ENCODE measurements around the gene SHISAL2A.

DNA sequence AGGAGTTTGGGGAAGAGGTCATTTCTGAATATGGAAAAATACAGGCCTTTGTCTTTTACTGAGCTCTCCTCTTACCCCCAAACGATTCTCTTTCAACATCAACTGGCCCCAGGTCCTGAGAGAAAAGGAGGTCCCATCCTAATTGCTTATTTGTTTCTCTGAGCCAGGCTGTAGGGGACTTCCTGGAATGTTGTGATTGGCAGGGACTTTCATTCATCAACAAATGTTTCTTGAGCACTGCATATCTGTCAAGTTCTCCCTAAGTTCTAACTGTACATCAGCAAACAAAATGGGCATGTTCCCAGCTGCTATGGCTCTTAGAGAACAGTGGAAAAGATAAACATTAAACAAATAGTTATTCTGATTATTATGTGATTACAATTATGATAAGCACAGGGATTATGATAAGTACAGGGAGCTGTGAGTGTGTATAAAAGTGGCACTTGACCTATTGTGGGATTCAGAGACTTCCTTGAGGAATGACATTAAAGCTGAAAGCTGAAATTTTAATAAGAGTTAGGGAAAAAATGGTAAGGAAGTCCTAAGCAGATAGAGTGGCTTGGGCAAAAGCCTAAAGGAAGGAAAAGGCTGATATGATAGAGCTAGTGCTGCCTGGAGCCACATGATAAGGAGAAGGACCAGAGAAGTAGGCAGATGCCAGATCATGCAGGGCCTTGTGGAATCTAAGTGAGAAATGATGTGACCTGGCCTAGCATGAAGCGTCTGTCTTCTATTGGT lies 19.2 kb upstream of the SHISAL2A start:
- TF ChIP-seq POLR2AphosphoS5 (IDR thresholded peaks at IDR 0.05): no peak
- TF ChIP-seq TAF1 (IDR thresholded peaks at IDR 0.05; ENCODE audit: low read depth): no peak
- TF ChIP-seq, protein P1, sequence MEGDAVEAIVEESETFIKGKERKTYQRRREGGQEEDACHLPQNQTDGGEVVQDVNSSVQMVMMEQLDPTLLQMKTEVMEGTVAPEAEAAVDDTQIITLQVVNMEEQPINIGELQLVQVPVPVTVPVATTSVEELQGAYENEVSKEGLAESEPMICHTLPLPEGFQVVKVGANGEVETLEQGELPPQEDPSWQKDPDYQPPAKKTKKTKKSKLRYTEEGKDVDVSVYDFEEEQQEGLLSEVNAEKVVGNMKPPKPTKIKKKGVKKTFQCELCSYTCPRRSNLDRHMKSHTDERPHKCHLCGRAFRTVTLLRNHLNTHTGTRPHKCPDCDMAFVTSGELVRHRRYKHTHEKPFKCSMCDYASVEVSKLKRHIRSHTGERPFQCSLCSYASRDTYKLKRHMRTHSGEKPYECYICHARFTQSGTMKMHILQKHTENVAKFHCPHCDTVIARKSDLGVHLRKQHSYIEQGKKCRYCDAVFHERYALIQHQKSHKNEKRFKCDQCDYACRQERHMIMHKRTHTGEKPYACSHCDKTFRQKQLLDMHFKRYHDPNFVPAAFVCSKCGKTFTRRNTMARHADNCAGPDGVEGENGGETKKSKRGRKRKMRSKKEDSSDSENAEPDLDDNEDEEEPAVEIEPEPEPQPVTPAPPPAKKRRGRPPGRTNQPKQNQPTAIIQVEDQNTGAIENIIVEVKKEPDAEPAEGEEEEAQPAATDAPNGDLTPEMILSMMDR (IDR thresholded peaks at IDR 0.05; ENCODE audit: poor library complexity, severe bottlenecking): no peak
- TF ChIP-seq EZH2 (IDR thresholded peaks at IDR 0.05; ENCODE audit: borderline replicate concordance, insufficient read depth, low read length, poor library complexity, severe bottlenecking): no peak
- TF ChIP-seq MXI1 (conservative IDR thresholded peaks at IDR 0.05; ENCODE audit: poor library complexity, severe bottlenecking): no peak
